Mammary epithelial cell (primary cell): ENCODE results near the gene ERO1A.

Experiments used
- EZH2 ChIP-seq: IDR thresholded peaks from 2 replicates; pipeline ENCODE4 v1.6.1; 2012; ENCODE audit warnings: low read length, inconsistent platforms, borderline replicate concordance
- TF ChIP-seq, protein P1 (sequence below), 2 donors: IDR thresholded peaks in 1 of 2; conservative IDR thresholded peaks in 1 of 2; 2 replicates each; pipeline ENCODE4 v1.5.1; 2011 to 2012; ENCODE audit warnings: inconsistent platforms in 2 of 2, low read length in 2 of 2, mild to moderate bottlenecking in 2 of 2, control low read depth in 1 of 2, low read depth in 1 of 2; ENCODE audit not compliant: insufficient read depth in 1 of 2; ENCODE audit errors: extremely low read depth in 1 of 2

DNA sequence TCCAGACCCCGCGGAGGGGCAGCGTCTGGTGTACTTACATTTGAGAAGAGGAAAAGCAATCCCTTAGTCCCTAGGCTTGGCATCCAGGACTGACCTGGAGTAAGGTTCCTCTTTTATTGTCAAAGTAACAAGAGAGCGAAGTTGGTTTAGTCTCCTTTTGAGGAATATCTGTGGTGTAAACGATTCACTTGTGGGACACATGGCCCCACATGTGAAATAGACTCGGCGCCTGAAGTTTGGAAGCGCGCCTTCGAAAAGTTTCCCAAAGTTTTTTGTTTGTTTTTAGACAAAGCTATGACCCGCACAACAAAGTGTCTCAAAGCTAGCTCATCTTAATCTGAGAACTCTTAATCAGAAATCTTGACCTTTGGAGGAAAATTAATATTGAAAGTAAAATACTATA lies 35.4 kb upstream of the ERO1A start:
- no peak for TF ChIP-seq EZH2
- TF ChIP-seq, protein P1, sequence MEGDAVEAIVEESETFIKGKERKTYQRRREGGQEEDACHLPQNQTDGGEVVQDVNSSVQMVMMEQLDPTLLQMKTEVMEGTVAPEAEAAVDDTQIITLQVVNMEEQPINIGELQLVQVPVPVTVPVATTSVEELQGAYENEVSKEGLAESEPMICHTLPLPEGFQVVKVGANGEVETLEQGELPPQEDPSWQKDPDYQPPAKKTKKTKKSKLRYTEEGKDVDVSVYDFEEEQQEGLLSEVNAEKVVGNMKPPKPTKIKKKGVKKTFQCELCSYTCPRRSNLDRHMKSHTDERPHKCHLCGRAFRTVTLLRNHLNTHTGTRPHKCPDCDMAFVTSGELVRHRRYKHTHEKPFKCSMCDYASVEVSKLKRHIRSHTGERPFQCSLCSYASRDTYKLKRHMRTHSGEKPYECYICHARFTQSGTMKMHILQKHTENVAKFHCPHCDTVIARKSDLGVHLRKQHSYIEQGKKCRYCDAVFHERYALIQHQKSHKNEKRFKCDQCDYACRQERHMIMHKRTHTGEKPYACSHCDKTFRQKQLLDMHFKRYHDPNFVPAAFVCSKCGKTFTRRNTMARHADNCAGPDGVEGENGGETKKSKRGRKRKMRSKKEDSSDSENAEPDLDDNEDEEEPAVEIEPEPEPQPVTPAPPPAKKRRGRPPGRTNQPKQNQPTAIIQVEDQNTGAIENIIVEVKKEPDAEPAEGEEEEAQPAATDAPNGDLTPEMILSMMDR (conservative IDR thresholded peaks at IDR 0.05 in 1 of 2, IDR thresholded peaks at IDR 0.05 in 1 of 2; ENCODE audit: extremely low read depth in 1 of 2, insufficient read depth in 1 of 2, low read depth in 1 of 2, low read length in 2 of 2): no peak
